GM18502 (cell line): ENCODE data around the gene TRAK2.
"Not testable (repeated sequence)": the region's sequence is repeated elsewhere in the genome, so short reads cannot be mapped to it uniquely, and the experiment has no call there.

Experiments
- ATAC-seq: cut with Tn5 transposase; IDR thresholded peaks from one replicate; pipeline ENCODE4 v1.9.1; 2021; ENCODE audit warnings: mild to moderate bottlenecking; ENCODE audit not compliant: unreplicated experiment, poor library complexity

Gene TRAK2

DNA sequence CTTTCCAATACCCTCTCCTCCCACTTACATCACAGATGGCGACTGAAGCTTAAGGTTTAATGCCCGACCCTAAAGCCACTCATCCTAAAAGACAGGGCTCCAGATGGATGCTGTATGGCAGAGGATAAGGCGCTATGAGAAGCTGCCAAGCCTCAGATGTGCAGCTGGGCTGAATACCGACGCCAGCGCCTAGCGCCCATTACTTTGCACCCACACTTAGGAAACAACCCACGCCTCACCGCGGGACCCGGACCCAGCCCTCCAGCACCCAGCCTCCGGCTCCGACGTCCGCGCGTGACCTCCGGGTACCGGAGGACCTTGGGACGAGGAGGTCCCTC is 335 bp downstream of the TRAK2 start:
- peak; percentile 26 for ATAC-seq

DNA sequence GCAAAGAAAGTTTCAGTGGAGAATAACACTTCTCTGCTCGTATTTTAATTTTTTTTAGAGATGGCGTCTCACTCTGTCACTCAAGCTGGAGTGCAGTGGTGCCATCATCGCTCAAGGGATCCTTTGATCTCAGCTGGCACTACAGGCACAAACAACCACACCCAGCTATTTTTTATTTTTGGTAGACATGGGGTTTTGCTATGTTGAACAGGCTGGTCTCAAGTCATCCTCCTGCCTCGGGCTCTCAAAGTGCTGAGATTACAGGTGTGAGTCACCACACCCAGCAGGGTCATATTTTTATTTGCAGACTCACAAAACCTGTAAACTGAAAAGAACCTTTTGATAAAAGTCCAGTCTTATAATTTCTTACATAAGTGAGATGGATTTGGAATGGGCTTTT is 2.6 kb downstream of the TRAK2 start:
- ATAC-seq, result no peak

DNA sequence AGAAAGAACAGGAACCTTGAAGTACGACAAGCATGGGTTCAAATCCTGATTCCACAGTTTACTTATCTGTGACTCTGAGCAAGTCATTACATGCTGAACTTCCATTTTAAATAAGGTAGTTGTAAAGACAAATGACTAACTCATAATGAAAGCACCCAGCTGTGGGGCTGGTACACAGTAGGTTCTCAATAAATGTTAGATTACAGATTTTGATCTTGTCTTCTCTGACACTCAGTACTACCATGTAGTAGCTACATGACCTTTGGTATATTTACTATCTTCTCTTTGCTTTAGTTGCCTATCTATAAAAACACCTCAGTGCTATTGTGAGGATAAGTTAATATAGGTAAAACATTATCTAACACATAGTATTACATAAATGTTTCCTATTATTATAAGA is 3.2 kb downstream of the TRAK2 start:
- ATAC-seq, result no peak

DNA sequence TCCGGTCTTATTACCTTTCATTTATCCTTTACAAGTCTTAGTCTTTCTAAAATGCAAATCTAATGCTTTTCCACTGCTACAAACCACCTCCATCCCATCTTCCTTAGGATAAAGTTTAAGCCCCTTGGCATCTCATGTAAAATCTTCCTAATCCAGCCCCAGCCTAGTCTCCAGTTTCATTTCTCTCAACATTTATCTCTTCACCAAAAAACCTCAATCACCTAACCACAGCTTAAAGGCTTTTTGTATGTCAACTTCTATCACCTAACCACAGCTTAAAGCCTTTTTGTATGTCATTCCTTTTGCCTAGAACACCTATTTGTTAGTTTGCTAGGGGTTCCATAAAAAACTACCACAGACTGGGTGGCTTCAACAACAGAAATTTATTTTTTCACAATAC is 4.2 kb downstream of the TRAK2 start:
- no peak for ATAC-seq

DNA sequence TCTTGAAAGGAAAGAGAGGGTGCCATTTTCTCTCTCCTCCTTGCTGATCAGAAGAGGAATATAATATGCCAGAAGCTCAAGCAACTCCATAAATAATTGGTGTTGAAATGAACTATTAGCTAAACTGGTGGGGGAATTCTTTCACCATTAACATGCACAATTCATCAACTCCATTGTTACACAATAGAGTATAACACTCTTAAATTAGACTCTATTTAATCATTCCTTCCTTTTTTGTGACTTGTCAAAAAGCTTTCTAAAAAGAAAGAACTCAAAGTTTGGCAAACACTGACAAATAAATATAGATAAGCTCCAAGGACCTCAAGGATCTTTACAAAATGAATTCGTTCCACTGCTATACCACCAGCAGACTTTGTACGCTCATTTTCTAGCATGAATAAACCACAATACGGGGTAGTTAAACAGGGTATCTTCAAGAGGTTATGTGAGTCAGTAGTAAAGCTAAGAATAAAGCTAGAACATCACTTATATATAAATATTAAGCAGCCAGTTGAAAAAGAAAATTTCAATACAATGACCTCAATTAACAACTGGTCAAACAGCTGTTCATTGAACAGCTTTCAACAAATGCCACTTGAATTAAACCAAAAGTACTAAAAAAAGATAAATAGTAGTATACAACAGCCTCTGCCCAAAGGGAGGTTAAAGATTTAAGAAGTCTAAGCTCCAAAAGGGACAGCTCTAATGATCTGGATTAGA is 6.4 kb downstream of the TRAK2 start:
- no peak for ATAC-seq

DNA sequence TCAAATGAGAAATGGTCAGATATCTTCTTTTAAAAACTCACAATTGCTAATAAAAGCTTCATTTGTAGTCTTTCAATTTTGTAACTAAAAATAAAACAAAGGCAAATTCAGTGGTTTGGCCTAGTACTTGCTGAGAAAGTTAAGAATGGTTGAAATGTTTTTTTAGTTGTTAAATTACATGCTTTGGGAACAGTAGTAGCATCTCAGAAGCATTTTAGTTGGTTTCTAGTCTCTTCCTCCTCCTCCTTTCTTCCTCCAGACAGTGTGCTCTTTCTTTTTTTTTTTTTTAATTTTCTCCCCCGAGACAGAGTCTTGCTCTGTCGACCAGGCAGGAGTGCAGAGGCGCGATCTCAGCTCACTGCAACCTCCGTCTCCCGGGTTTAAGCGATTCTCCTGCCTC is 9.8 kb downstream of the TRAK2 start:
- no peak for ATAC-seq

DNA sequence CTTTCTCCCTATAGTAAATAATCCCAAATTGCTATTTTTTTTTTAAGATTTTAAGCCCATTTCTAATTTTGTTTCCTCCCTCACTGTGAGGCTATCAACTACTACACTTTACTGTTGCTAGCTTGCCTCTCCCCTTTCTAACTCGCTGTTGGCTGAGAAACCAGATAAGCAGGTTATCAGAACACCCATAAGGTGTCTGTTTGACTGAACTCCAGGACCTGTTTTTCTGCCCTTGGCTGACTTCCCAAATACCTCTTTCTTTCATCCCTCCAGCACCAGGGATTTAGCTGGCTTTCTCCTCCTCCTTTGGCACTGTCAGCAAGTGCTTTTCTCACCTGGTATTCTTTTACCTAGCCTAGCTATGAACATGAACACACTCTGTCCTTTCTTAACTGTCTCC is 11.1 kb downstream of the TRAK2 start:
- no peak for ATAC-seq

DNA sequence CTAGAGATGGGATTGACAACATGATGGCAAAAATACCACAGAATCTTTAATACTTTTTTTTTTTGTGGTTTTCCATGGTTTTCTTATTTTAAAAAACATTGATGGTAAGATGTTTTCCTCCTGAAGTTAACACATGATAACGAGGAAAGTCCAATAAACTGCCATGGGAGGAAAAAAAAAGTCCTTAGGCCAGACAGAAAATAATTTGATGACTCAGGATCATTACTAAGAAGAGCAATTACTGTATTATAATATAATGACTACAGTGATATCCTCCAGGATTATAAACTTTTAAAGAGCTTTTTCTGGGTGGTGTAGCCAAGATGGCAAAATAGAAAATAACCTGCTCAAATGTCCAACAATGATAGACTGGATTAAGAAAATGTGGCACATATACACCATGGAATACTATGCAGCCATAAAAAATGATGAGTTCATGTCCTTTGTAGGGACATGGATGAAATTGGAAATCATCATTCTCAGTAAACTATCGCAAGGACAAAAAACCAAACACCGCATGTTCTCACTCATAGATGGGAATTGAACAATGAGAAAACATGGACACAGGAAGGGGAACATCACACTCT is 11.8 kb downstream of the TRAK2 start:
- ATAC-seq, result not testable (repeated sequence)

DNA sequence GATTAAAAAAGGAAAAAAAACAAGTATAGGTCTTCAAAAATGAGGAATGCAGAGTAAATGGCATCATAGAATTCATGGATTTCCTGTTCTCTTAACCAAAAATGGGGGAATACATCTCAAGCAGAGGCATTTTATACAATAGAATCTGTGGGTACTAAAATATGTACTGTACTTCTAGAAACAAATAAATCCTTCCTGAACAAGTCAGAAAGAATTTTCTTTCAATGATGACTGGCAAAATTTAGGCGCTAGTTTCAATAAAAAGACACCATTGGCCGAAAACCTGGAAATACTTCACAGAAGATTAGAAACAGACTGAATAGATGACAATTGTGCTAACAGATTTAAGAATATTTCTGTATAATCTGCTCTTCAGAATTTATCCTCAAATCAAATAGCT is 15.1 kb downstream of the TRAK2 start:
- no peak for ATAC-seq

DNA sequence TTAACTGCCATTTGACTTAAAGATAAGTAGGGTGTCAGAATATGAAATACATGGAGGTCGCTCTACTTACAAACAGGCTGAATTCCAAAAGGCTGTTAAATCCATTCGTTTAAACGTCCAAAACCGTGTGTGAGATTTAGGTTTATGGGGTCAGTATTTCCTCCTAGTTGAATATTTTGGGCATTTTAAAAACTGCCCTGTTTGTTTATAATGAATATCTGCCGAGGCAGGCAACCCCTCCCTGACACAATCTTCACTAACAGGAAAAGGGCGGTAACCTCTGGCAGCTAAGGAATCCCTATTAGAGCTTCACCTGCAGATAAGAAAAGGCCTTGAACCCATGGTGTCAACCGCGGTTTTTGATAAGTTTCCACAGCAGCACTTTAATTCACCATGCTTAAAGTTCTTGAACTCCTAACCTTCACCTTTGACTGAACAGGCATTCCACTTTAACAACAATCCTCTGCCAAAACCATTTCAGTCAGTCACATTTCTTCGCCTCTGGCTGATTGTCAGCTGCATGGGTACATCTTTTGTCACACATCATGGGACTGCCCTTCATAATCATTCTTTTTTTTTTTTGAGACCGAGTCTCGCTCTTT is 17.8 kb downstream of the TRAK2 start:
- ATAC-seq, result no peak

DNA sequence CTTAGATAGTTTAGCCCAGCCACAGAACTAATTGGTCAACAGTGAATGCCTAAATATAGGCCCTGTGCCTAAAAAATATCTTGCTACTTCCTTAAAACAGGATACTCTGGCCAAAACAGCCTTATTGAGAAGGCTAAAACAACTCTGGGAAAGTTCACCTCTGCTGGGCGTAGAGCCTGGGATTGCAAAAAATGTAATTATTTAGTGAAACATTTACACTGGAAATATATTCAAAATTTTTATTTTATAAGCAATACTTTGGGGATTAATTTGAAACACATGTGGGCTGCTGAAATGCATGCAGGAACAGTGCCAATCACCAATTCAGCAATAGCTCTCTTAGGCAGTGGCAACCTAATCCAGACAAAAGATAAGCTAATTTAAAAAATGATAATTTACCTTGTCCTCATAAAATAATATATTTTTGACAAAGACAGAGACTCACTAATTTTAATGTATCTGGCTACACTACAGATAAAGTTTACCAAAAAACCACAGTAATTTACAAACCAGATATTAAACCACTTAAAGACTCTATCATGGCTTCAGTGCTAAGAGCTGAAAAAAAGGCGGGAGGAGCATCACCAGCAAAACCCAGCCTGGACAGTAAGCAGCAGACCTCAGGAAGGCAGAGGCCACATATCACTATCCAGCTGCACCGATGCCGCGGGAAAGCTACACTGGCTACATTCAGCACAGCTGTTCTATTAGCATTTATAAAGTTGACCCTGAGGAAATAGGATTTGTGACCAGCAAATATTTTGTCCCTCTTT is 18.5 kb downstream of the TRAK2 start:
- ATAC-seq, result no peak

DNA sequence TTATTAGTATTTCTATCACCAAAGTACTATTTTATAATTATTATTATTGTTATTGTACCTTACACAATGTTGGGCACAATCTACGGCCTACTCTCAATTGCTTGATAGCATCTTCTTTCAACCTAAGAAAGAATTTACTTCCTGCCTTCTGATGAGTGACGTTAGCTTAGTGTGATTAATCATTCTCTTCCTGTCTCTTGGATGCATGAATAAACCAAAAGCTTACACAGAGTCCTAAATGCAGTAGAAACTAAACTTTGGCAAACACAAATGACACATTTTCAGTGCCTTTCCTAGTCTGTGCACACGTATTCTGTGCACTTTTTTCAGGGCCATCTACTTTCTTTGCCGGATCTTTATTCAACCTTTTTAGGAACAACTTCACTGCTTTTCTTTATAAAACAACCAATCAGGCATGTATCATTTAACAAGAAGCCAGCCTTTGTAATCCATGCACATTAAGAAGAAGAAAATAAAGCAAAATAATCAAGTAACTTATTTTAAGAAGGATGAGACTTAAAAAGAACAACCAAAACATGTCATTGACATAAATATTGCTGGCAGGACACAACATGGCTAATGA is 19.1 kb downstream of the TRAK2 start:
- no peak for ATAC-seq

DNA sequence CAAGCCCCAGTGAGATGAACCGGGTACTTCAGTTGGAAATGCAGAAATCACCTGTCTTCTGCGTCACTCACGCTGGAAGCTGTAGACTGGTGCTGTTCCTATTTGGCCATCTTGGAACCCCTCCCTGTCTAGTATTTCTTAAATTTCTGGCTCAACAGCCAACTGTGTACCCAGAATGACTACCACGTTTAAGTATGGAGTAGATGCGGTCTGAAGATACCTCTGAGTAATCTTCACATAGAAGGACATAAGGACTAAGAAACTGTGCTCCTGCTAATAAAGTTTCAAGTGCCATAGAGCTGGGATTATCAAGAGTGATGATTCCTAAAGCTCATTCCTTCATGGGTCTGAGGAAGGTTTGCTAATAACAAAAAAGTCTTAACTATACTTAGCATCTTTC is 20.4 kb downstream of the TRAK2 start:
- ATAC-seq, result no peak

DNA sequence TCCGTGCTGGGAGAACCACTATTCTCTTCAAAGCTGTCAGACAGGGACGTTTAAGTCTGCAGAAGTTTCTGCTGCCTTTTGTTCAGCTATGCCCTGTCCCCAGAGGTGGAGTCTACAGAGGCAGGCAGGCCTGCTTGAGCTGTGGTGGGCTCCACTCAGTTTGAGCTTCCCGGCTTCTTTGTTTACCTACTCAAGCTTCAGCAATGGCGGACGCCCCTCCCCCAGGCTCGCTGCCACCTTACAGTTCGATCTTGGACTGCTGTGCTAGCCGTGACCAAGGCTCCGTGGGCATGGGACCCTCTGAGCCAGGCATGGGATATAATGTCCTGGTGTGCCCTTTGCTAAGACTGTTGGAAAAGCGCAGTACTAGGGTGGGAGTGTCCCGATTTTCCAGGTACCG is 20.9 kb downstream of the TRAK2 start:
- not testable (repeated sequence) for ATAC-seq

DNA sequence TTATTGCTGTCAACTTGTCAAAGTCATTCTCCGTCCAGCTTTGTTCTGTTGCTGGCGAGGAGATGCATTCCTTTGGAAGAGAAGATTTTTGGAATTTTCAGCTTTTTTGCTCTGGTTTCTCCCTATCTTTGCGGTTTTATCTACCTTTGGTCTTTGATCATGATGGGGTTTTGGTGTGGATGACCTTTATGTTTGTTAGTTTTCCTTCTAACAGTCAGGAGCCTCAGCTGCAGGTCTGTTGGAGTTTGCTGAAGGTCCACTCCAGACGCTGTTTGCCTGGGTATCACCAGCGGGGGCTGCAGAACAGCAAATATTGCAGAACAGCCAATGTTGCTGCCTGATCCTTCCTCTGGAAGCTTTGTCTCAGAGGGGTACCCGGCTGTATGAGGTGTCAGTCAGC is 21.4 kb downstream of the TRAK2 start:
- not testable (repeated sequence) for ATAC-seq

DNA sequence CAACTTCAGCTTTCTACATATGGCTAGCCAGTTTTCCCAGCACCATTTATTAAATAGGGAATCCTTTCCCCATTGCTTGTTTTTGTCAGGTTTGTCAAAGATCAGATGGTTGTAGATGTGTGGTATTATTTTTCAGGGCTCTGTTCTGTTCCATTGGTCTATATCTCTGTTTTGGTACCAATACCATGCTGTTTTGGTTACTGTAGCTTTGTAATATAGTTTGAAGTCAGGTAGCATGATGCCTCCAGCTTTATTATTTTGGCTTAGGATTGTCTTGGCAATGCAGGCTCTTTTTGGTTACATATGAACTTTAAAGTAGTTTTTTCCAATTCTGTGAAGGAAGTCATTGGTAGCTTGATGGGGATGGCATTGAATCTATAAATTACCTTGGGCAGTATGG is 22.9 kb downstream of the TRAK2 start:
- ATAC-seq, result not testable (repeated sequence)

DNA sequence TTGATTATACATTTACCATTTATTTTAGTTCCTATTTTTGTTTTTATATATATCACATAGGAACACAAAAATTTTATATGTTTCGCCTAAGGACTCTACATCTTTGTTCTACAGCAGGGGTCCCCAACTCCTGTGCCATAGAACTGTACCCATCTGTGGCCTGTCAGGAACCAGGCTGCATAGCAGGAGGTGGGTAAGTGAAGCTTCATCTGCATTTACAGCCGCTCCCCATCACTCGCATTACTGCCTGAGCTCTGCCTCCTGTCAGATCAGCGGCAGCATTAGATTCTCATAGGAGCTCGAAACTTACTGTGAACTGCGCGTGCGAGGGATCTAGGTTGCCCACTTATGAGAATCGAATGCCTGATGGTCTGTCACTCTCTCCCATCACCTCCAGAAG is 25.3 kb downstream of the TRAK2 start:
- ATAC-seq, result no peak

DNA sequence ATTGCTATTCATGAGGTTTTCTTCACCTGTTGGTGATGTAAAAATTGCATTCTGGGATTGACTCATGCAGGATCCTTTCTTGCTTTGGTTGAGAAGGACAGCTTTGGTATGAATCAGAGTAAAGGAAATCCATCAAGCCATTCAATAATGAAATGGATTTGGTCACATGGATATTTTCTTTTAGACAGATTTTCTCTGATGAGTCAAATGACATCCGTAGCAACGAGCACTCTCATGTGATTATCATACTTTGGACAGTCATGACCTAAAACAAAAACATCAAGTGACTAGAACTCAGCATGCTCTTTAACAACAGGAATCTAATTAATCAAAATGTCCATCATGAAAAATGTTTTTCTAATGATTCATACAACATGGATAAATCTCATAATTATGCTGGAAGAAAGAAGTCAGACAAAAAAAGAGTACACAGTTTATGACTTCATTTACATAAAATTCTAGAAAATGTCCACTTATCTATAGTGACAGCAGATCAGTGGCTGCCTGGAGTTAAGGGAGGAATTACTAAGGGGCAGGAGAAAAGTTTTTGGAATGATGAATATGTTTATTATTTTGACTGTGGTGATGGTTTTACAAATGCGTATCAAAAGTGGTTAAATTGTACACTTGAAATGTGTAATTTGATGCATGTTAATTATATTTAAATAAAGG is 30.7 kb downstream of the TRAK2 start:
- no peak for ATAC-seq

DNA sequence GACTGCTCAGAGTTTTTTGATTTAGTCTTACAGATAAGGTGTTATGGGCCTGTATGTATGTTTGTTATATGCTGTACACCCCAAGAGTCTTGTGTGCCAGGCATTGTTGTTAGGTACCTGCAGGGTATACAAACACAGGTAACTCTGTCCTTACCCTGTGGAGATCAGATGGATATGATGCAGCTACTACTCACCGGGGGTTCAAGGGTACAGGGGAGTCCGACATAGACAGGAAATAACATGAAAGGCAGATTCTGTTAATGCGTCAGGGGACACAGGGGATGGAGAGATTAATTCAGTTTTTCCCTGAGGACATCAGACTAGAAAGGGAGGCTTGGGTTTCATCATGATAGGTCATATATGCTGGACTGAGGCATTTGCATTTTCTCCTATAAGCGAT is 31.3 kb downstream of the TRAK2 start:
- no peak for ATAC-seq

DNA sequence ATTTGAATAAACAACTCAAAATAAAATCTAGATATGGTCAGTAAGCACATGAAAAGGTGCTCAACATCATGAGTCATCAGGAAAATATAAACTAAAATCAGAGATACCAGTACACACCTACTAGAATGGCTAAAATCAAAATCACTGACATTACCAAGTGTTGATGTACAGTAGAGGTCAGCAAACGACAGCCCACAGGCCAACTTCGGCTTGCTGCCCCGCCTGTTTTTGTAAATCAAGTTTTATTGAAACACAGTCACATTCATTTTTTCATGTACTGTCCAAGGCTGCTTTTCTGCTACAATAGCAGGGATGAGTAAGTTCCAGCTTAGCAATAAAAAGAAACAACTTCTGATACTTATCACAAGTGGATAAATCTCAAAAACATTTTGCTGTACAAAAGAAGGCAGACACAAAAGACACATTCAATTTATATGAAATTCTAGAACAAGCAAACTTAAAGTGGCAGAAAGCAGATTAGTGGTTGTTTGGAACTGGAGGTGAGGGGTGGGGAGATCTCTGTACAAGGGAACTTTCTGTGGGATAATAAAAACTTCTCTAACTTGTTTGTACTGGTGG is 32.1 kb downstream of the TRAK2 start:
- ATAC-seq, result no peak
